NCI-H1105 treated with DMSO at 0.1 percent for 48 hours (cell line): Measurements from ENCODE around the gene SERPIND1.
"Not testable (repeated sequence)": the region's sequence is repeated elsewhere in the genome, so short reads cannot be mapped to it uniquely, and the experiment has no call there.

Experiments used
- DNase-seq: peaks from one replicate; lab custom pipeline; 2025; lab: John Stamatoyannopoulos, UW

The SERPIND1 gene, protein sequence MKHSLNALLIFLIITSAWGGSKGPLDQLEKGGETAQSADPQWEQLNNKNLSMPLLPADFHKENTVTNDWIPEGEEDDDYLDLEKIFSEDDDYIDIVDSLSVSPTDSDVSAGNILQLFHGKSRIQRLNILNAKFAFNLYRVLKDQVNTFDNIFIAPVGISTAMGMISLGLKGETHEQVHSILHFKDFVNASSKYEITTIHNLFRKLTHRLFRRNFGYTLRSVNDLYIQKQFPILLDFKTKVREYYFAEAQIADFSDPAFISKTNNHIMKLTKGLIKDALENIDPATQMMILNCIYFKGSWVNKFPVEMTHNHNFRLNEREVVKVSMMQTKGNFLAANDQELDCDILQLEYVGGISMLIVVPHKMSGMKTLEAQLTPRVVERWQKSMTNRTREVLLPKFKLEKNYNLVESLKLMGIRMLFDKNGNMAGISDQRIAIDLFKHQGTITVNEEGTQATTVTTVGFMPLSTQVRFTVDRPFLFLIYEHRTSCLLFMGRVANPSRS

DNA sequence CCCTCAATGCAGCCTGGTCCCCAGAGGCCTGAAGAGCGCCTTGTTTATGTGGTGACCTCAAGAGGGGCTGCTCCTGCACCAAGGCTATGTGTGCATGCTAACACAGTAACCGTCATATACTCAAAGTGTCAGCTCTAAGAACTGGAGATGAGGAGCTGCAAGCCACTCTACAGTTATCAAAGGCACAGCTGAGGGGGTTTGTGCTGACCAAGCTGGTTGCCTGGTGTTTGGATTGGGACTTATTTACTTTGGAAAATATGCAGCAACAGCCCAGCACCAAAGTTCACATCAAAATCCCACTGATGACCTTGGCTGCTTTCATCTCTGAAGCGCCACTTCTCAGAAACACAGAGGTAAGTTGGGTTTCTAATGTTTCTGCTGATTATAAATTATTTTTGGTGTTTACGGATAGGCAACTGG, at the start of gene SERPIND1:
Gene SERPIND1, plus strand, starts transcription at position 321 of the 420 bp plus-strand sequence. CDS start 5,200 bp downstream, outside the sequence.
- no peak for DNase-seq

DNA sequence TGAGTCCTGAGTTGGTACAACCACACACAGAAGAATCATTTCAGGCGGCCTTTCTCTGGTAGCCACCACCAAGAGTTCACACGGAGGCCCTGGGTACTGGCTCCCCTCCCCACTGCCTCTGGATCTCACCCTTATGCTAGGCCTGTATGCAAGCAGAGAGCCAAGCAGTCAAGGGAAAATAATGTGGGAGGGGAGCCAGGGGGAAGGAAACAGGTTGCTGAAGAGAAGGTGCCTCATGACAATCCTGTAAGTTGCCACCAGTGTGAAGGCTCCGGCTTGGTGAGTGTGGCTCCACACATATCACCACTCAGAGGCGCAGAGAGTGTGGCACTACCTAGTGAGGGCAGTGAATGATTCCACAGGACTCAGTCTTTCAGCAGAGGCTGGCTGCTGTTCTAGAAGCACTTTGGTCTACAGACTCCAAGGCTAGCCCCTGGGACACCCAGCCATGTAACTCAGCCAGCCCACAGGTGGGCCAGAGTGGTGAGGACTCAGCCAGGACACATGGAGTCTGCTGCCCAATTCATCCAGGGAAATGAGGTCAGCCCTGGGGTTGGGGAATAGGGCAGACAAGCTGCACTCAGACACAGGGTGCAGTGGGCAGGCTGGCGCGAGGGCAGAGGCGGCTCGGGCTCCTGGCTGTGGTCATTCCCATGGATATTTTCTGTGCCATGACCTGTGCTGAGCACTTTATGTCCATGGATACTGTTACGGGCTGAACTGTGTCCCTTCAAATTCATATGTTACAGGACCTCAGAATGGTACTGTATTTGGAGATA, 49.0 kb upstream of the SERPIND1 start:
- DNase-seq: no peak

DNA sequence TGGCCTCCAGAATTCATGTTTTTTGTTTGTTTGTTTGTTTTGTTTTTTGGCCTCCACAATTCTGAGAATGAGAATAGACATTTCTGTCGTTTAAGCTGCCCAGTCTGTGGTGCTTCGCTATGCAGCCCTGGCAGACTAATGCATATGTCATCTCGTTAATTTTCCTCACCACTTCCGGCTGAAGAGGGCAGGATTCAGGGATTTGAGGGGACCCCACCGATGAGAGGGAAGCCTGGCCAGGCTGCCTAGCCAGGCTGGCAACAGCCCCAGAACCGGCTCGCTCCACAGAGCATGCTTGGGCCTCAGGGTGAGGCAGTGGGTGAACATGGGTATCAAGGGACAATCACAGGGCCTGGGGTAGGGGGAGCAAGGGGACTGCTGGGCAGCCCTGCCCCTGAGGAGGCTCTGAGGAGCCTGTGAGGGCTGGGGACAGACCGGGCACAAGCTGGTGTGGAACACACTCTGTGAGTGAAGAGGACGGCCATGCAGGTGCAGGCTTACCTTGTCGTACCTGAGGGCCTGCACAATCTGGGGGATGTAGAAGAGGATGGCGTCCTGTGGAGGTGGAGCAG, 47.8 kb upstream of the SERPIND1 start:
- DNase-seq: no peak

DNA sequence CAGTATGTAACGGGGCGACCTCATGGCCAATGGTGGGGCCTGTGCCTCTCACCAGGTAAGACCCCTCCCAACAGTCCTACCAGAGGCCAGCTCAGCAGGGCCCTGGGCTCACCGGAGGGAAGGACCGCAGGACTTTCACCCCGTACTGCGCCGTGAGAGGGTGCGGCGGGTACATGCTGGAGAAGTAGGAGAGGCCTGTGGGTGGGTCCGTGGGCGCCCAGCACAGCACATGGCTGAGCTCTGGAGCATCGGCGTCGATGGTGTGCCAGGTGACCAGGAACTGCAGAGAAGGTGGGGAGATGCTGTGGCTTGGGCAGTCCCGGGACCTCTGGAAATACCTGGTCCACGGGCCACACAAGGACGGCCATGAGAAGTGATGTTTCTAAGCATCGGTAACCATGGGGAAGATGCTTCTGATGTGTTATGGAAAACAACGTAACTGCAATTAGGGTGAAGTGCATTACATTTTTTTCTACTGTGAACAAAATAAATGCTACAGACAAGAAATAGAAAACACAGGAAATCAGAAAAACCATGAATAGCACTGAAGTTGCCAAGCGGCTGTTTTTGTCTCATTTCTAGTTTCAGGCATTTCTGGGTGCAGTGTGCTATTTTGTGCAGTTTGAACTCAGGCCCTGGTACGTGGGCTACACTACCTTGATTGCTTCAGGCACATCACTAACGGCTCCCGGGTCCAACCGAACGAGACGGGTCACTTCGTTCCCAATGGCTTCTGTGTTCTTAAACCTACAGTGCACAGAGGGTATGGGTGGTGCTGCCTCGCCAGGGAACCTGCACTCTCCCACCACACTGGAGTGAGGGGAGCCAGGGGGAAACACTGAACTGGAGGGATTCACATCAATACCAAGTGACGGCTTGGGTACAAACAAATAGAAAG, 46.5 kb upstream of the SERPIND1 start:
- no peak for DNase-seq

DNA sequence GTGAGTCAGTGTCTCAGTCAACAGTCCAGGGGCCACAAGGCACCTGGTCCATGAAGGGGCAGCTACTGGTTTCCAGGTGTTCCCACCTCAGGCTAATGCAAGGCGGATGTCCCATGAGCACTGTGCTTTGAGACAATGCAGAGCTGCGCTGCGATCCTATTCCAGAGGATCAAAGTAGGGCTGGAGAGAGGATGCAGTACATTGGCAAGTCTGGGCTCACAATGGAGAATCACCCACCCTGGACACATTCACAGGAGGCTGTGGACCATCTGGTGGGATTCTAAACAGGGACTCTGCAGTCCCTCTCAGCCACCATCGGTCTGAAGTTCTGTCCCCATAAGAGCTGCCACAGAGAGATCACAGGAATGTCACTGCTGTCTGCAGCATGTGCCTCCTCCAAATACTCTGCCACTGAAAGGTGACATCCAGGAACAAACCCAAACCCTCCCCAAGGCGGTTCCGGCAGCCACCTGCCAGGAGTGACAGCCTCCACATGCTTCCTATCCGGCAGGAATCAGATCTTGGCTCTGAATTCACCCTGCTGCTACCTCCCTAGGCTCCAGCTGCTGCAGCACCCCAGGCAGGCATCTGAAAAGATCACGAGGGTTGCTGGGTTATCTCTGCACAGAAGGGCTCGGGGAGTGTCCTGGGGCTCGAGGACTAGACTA, 45.3 kb upstream of the SERPIND1 start:
- DNase-seq: no peak

DNA sequence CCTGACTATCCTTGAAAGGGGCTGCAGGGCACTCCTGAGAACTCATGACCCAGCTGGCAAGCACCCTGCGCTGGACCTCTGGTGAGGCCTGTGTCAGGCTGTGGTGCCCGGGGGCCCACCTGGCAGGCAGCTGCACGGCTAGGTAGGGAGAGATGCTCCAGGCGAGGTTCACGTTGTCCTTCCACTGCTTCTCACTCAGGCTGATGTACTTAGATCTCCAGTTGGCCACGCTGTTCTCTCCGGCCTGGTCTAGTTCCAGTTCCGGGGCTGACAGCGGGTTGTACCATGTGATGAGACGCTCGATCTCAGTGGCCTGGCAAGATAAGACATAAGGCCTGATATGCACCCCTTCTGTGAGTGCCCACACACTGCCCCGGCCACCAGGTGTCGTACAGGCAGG, 44.7 kb upstream of the SERPIND1 start:
- no peak for DNase-seq

DNA sequence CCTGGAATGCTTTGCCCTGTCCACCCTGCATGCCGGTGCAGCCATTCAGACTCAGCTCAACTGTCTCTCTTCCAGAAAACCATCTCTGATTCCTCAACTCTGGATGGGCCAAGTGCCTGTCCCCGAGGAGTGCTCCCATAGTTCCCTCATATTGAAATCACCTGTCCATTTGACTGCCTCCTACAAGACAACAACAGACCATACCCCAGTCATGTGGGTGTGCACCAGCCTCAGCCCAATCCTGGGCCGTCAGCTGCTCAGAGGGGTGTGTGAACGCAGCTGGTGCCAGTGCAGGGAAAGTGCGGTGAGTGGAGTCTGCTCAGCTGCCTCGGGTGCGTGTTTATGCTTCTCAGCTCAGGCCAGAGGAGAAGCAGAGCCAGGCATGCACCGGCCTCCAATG, 41.5 kb upstream of the SERPIND1 start:
- not testable (repeated sequence) for DNase-seq

DNA sequence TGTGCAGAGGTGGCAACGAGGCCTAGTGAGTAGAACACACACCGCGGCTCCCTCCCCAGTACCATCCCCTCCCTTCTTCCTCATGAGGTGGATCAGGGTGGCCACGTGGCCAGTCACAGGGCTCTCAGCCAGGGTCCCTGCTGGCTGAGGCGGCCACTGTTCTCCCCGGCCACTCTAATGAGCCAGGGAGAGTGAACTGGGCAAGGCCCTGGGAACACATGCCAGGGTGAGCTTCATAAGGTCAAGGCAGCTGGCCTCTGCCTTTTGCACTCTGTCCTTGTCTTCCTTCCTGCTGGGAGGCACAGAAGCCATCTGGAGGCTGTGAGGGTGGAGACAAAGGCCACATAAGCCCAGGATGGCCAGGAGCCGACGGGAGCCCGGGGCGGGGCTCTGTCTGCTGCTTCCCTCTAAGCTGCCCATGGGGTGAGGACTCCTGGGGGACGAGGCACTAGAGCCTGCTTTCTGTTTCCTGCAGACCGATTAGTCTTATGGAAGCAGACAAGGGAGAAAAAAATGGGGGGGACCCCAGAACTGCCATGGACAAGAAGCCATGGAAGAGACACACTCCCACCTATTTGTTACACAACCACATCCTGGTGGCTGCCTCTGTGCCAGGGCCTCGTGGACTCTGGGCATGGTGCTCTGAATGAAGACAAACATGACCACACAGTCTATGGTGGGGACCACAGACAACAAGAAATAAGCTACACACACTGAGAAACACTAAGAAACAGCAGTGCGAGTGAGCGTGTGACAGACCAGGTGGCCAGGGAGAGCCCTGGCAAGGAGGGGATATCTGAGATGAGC, 38.4 kb upstream of the SERPIND1 start:
- DNase-seq: not testable (repeated sequence)

DNA sequence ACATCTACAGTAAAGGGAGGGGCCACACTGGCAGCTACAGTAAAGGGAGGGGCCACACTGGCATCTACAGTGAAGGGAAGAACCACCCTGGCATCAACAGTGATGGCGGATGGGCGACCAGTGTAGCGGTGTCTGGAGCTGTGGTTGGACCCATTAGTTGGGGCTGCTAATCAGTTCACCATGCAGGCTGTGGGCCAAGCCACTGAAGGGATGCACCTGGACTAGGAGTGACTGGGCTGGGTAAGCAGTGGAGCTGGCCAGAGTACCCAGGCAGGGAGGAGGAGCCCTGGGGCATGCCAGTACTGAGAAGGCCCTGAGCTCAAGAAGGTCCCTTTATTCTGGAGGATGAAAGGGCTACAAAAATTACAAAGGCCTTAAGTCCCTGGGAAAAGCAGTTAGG, 37.0 kb upstream of the SERPIND1 start:
- DNase-seq: not testable (repeated sequence)

DNA sequence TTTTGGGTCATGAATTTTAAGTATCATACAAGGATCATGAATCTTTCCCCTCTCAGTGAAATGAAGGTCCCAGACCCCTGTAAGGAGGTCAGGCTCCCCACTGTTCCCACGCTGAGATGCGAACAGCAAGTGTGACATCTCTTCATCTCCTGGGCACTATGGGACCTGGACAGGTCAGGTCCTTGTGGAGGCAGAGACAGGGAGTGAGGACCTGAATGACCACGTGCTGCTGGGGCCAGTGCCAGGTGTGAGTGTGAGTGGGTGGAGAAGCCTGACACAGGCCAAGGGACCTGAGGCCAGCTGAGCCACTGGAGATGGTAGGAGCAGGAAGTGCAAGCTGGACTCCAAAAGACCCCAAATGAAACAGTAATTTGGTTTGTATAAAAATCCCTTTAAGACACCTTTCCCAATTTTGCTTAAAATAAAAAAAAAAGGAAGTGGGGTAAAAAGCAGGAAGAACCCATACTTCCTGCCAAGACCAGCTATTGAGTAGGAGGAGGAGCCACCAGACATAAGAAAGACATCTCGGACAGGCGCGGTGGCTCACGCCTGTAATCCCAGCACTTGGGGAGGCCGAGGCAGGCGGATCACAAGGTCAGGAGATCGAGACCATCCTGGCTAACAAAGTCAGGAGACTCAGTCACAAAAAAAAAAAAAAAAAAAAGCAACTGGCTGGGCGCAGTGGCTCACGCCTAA, 35.4 kb upstream of the SERPIND1 start:
- no peak for DNase-seq

DNA sequence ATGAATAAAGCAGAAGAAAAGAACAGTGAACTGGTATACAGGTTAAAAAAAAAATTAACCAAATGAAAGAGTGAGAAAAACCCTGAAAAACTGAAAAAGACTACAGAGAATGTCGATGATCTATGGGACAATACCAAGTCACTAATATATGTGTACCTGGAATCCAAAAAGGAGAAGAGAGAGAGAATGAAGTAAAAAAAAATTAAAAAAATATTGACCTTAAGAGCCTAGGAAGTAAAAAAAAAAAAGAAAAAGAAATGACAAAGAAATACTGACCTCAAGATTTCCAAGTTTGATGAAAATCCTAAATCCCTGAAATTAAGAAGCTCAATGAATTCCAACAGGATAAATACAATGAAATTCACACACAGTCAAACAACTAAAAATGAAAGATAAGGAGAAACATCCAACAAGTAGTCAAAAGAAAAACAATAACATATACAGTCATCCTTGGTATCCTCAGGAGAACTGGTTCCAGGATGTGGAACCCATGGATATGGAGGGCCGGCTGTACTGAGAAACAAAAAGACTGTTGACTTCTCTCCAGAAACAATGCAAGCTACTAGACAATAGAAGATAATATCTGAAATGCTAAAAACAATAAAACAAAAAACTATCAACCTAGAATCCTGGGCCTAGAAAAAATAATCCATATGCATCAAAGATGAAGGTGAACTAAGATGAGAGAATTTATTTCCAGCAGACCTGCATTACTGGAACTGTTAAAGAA, 33.5 kb upstream of the SERPIND1 start:
- no peak for DNase-seq

DNA sequence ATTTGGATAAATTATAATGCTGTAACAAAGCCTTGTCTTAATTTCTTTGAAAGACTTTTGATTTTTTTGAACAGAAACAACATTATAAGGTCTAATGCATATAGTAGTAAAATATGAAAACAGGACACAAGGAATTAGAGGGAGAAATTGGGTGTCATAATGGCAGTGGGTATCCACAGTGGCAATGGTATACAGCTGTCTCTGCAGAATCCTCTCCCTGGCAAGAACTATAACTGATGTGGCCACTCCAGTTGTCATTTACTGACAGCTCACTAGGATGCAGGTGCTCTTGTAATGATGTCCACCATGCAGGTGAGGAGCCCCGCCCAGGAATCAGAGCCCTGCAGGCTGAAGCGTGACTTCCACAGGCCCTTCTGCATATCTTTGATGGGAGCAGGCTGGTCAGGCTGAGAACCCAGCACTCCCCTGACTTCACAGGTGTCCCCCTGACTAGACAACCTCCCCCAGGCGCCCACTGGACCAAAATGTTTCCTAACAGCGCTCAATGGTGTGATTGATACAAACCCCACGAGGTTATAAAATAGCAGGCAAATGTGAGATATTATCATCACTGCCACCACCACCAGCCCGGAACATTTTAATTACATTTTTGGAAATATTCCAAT, 32.8 kb upstream of the SERPIND1 start:
- DNase-seq: no peak

DNA sequence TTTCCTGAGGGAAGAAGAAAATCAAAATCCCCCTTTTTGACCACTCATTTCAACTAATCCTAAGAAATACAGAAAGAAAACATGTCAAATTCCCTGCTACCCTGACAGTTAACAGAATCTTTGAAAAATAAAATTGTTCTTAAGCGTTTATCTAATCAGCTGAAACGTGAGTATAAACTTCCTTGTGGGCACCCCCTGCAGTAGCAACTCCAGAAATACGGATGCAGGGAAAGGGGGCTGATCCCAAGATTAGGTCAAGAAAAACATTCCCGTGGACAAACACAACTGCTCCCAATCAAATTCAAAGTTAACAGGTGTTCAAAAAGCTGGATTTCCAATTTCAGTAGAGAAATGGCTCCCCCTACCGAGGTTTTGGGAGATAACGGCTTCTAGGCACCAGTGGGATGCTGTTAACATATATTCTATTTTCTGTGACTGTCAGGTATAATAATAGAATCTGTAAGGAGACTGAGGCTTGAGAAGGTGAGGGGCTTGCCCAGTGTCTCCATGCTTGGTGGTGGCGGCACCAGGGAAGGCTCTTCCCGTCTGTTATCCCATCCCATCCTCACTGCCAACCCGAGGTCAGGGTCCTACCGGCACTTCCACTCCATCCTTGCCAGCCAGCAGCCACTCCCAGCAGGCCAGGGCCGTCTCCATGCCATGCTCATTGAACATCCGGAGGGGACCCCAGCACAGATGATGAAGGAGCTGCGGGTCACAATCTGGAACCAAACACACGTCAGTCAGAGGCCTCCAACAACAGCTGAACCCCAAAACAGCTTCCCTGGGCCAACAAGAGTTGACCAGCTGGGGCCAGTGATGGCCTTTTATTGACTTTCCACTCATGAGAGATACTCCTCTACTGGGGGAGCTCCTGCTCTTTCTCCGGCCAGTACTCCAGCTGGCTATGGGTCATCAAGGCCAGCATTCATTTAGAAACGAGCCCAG, 32.0 kb upstream of the SERPIND1 start:
- peak; percentile 28 for DNase-seq

DNA sequence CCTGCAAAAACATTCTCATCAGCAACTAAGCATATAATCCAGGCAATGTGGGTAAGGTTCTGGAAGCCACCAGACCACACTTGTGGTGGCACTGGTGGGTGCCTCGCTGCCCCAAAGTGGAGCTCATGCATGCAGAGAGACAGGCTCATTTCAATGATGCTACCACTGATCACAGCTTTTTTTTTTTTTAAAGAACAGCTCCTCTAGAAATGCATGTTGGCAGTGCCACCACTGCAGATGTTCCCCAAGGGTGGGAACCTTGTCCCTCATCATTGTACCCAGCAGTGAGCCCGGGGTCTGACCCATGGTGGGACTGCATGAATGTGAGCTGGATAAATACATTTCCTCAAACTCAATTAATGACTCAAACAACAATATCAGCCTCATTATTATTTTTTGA, 31.1 kb upstream of the SERPIND1 start:
- DNase-seq: no peak

DNA sequence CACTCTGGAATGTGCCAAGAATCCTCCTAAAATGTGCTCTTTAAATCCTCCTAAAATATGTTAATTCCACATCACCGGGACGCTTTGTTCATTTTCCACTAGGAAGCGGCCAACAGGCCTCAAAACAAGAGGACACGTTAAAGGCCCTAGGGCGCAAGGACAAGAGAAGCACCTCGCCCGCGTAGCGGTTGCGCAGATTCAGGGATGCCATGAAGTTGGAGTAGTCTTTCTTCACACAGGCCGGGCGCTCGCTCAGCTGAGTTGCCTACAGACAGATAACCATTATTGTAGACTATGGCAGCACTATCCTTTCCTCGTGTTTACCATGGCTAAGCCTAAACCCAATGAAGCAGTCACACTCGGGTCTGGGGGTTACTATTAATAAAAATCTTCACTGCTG, 29.5 kb upstream of the SERPIND1 start:
- DNase-seq: no peak

DNA sequence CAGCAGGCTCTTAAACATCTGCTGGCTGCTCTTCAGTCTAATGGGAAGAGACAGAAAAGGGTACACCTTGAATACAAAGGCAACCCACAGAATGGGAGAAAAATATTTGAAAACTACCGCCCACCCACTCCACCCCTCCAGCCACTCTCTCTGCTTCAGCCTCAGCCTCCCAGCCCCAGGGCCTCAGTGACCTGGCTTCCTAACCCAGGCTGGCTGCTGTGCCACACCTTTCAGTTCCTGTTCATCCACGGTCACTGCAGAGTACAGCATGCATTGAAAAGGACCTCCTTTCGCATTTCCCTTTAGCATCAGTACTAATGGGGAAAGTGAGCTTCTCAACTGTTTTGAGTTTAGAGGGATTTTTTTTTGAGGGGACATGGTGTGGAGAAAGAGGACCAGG, 28.8 kb upstream of the SERPIND1 start:
- DNase-seq: no peak
